Suprapubic skin (tissue), 3 donors: Measurements from ENCODE around the gene TCP1.

Experiments used
- EP300 ChIP-seq: sonication (generic); formaldehyde crosslinking; IDR thresholded peaks from one replicate; pipeline ENCODE4 v1.6.1; 2017; ENCODE audit warnings: antibody characterized with exemption
- POLR2A ChIP-seq, 2 donors: fragments of 450-650 bp; IDR thresholded peaks; one replicate each; pipeline ENCODE4 v1.6.1; 2017; ENCODE audit warnings: antibody characterized with exemption in 2 of 2, mild to moderate bottlenecking in 2 of 2, moderate library complexity in 2 of 2
- TF ChIP-seq, protein P1 (sequence below), 2 donors: fragments of 200-600 bp in 1 of 2; fragments of 450-650 bp in 1 of 2; sonication (generic) in 1 of 2; IDR thresholded peaks; one replicate each; pipeline ENCODE4 v1.5.1; 2016 to 2019; ENCODE audit warnings: antibody characterized with exemption in 2 of 2, mild to moderate bottlenecking in 1 of 2, moderate library complexity in 1 of 2

DNA sequence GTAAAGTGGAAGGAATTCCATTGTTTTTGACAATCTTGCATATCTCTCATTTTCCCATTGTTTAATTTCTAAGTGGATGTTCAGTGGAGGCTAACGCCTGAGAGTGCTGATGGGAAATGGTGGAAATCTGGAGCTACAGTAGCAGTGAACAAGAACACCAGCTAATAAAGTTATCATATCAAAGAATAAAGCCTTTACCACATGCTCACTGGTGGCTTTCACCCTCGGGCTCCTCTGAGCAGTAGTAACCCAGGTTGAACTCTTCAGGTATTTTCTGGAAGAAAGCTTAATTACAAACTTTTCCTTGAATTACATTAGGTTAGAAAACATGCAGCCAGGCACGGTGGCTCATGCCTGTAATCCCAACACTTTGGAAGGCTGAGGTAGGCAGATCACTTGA is 38.0 kb downstream of the TCP1 start:
- TF ChIP-seq, protein P1, sequence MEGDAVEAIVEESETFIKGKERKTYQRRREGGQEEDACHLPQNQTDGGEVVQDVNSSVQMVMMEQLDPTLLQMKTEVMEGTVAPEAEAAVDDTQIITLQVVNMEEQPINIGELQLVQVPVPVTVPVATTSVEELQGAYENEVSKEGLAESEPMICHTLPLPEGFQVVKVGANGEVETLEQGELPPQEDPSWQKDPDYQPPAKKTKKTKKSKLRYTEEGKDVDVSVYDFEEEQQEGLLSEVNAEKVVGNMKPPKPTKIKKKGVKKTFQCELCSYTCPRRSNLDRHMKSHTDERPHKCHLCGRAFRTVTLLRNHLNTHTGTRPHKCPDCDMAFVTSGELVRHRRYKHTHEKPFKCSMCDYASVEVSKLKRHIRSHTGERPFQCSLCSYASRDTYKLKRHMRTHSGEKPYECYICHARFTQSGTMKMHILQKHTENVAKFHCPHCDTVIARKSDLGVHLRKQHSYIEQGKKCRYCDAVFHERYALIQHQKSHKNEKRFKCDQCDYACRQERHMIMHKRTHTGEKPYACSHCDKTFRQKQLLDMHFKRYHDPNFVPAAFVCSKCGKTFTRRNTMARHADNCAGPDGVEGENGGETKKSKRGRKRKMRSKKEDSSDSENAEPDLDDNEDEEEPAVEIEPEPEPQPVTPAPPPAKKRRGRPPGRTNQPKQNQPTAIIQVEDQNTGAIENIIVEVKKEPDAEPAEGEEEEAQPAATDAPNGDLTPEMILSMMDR (IDR thresholded peaks at IDR 0.05), result no peak
- TF ChIP-seq EP300 (no peak), POLR2A (IDR thresholded peaks at IDR 0.05) (no peak)
